K562 (cell line): Measurements from ENCODE around the gene MAPRE2. TPM values are rescaled to one million over a fixed set of nuclear protein-coding genes. Genes with fewer than 3 reads are reported as not detected.

Experiments used
- SMC3 ChIP-seq: conservative IDR thresholded peaks from 2 replicates; pipeline ENCODE4 v1.6.1; 2011; ENCODE audit warnings: low read depth, low read length, improper control_type of control experiment; ENCODE audit not compliant: insufficient read depth
- polyA plus RNA-seq, 8 experiments: library from polyadenylated mRNA; depleted of rRNA in 4 of 8; stranded (reverse) in 5 of 8; unstranded in 3 of 8; fragments of >200 nt; fragmentation: Nextera tagmentation in 2 of 8; fragmentation: Illumina TruSeq in 1 of 8; extraction: Ambion mirVana in 2 of 8; extraction: Trizol in 1 of 8; gene quantifications; 2 replicates each; pipeline versions ENCODE4 v1.2.1 to v1.2.3, GENCODE V29; 2011 to 2014; ENCODE audit warnings: inconsistent platforms in 1 of 8, missing spikeins in 1 of 8
- total RNA-seq, 7 experiments: library from RNA; depleted of rRNA in 6 of 7; stranded (reverse); fragments of >200 nt in 6 of 7; fragmentation: Illumina TruSeq in 2 of 7; extraction: Trizol in 2 of 7; gene quantifications; 2 replicates each; pipeline versions ENCODE4 v1.2.1 to v1.2.3, GENCODE V29; 2011 to 2021; ENCODE audit warnings: low replicate concordance in 1 of 7
- TF ChIP-seq, protein P1 (sequence below): fragments of 250-450 bp; sonication (Bioruptor Pico); IDR thresholded peaks from 2 replicates; pipeline ENCODE4 v1.8.0; 2021; ENCODE audit warnings: borderline replicate concordance, mild to moderate bottlenecking, moderate library complexity; ENCODE audit not compliant: poor library complexity, severe bottlenecking
- TF ChIP-seq, protein P2 (sequence below): fragments of 450-650 bp; formaldehyde crosslinking; IDR thresholded peaks from 2 replicates; pipeline ENCODE4 v1.4.0; 2020; ENCODE audit warnings: mild to moderate bottlenecking, moderate library complexity
- TF ChIP-seq, protein P3 (sequence below), 2 experiments: fragments of 450-650 bp; formaldehyde crosslinking in 1 of 2; IDR thresholded peaks; 2 replicates each; pipeline versions ENCODE4 v1.4.0 to v1.6.1; 2014 to 2020; ENCODE audit warnings: mild to moderate bottlenecking in 2 of 2, borderline replicate concordance in 1 of 2, low read depth in 1 of 2
- TF ChIP-seq, protein P4 (sequence below), 3 experiments: IDR thresholded peaks in 2 of 3; conservative IDR thresholded peaks in 1 of 3; 2 replicates each; pipeline ENCODE4 v1.5.1; 2011 to 2012; ENCODE audit warnings: low read length in 3 of 3, mild to moderate bottlenecking in 3 of 3, control low read depth in 2 of 3, improper control_type of control experiment in 1 of 3, inconsistent platforms in 1 of 3, low read depth in 1 of 3, mixed read lengths in 1 of 3, moderate library complexity in 1 of 3; ENCODE audit not compliant: insufficient read depth in 2 of 3
- TF ChIP-seq, protein P5 (sequence below): fragments of 450-650 bp; IDR thresholded peaks from 2 replicates; pipeline ENCODE4 v1.6.1; 2016; ENCODE audit warnings: low read depth, mild to moderate bottlenecking, moderate library complexity
- TF ChIP-seq, protein P6 (sequence below): fragments of 450-650 bp; IDR thresholded peaks from 2 replicates; pipeline ENCODE4 v1.6.1; 2017; ENCODE audit warnings: antibody characterized with exemption, mild to moderate bottlenecking

MAPRE2 gene
- total and polyA plus RNA-seq, 9 of the 15 experiments (the other 6 are each of a cell fraction or from before 2014, with no cell fraction given), result 32.3 to 70.7 (median 40.7) TPM

DNA sequence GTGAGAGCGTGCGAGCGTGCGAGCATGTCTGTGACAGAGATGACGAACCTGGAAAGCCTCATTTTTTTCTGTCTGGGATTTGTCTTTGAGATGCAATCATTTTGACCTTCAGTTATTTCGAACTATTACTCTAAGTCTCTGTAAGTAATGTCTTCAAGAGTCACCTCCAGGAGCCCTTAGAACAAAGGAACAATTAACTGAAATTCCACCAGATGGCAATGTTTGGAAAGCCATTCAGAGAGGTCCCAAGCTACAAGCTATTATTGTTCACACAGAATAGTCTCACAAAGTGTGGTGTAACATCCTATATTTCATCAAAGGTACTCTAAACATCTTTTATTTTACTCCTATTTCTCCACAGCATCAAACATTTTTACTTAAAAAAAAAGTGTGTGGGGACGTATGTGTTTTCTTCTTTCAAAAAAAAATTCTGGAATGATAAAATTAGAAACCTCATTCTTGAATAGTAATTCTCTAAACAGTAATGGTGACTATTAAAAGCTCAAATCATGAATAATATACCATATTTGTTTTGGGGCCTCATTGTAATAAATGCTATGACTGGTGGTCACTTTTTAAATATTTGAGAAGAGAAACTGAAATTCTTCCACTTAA is 35.1 kb upstream of the MAPRE2 start (continued):
- TF ChIP-seq, protein P1, sequence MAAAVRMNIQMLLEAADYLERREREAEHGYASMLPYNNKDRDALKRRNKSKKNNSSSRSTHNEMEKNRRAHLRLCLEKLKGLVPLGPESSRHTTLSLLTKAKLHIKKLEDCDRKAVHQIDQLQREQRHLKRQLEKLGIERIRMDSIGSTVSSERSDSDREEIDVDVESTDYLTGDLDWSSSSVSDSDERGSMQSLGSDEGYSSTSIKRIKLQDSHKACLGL (CRISPR knock-in tag), result no peak
- TF ChIP-seq SMC3, result peak; percentile 81
- TF ChIP-seq, protein P2, sequence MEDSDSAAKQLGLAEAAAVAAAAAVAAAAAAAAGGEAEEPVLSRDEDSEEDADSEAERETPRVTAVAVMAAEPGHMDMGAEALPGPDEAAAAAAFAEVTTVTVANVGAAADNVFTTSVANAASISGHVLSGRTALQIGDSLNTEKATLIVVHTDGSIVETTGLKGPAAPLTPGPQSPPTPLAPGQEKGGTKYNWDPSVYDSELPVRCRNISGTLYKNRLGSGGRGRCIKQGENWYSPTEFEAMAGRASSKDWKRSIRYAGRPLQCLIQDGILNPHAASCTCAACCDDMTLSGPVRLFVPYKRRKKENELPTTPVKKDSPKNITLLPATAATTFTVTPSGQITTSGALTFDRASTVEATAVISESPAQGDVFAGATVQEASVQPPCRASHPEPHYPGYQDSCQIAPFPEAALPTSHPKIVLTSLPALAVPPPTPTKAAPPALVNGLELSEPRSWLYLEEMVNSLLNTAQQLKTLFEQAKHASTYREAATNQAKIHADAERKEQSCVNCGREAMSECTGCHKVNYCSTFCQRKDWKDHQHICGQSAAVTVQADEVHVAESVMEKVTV, result peak; percentile 83
- TF ChIP-seq, protein P3, sequence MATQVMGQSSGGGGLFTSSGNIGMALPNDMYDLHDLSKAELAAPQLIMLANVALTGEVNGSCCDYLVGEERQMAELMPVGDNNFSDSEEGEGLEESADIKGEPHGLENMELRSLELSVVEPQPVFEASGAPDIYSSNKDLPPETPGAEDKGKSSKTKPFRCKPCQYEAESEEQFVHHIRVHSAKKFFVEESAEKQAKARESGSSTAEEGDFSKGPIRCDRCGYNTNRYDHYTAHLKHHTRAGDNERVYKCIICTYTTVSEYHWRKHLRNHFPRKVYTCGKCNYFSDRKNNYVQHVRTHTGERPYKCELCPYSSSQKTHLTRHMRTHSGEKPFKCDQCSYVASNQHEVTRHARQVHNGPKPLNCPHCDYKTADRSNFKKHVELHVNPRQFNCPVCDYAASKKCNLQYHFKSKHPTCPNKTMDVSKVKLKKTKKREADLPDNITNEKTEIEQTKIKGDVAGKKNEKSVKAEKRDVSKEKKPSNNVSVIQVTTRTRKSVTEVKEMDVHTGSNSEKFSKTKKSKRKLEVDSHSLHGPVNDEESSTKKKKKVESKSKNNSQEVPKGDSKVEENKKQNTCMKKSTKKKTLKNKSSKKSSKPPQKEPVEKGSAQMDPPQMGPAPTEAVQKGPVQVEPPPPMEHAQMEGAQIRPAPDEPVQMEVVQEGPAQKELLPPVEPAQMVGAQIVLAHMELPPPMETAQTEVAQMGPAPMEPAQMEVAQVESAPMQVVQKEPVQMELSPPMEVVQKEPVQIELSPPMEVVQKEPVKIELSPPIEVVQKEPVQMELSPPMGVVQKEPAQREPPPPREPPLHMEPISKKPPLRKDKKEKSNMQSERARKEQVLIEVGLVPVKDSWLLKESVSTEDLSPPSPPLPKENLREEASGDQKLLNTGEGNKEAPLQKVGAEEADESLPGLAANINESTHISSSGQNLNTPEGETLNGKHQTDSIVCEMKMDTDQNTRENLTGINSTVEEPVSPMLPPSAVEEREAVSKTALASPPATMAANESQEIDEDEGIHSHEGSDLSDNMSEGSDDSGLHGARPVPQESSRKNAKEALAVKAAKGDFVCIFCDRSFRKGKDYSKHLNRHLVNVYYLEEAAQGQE (IDR thresholded peaks at IDR 0.05; ENCODE audit: borderline replicate concordance), result peak; percentile 82
- TF ChIP-seq, protein P3 (CRISPR knock-in tag; IDR thresholded peaks at IDR 0.05; ENCODE audit: low read depth), result no peak
- TF ChIP-seq, protein P4, sequence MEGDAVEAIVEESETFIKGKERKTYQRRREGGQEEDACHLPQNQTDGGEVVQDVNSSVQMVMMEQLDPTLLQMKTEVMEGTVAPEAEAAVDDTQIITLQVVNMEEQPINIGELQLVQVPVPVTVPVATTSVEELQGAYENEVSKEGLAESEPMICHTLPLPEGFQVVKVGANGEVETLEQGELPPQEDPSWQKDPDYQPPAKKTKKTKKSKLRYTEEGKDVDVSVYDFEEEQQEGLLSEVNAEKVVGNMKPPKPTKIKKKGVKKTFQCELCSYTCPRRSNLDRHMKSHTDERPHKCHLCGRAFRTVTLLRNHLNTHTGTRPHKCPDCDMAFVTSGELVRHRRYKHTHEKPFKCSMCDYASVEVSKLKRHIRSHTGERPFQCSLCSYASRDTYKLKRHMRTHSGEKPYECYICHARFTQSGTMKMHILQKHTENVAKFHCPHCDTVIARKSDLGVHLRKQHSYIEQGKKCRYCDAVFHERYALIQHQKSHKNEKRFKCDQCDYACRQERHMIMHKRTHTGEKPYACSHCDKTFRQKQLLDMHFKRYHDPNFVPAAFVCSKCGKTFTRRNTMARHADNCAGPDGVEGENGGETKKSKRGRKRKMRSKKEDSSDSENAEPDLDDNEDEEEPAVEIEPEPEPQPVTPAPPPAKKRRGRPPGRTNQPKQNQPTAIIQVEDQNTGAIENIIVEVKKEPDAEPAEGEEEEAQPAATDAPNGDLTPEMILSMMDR (IDR thresholded peaks at IDR 0.05 in 2 of 3, conservative IDR thresholded peaks at IDR 0.05 in 1 of 3; ENCODE audit: insufficient read depth in 2 of 3, low read depth in 1 of 3, low read length in 3 of 3), result peak; percentile 62 to 85 (median 69); a peak in 5 of 6 replicates
- TF ChIP-seq, protein P5, sequence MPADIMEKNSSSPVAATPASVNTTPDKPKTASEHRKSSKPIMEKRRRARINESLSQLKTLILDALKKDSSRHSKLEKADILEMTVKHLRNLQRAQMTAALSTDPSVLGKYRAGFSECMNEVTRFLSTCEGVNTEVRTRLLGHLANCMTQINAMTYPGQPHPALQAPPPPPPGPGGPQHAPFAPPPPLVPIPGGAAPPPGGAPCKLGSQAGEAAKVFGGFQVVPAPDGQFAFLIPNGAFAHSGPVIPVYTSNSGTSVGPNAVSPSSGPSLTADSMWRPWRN, result no peak
- TF ChIP-seq, protein P6, sequence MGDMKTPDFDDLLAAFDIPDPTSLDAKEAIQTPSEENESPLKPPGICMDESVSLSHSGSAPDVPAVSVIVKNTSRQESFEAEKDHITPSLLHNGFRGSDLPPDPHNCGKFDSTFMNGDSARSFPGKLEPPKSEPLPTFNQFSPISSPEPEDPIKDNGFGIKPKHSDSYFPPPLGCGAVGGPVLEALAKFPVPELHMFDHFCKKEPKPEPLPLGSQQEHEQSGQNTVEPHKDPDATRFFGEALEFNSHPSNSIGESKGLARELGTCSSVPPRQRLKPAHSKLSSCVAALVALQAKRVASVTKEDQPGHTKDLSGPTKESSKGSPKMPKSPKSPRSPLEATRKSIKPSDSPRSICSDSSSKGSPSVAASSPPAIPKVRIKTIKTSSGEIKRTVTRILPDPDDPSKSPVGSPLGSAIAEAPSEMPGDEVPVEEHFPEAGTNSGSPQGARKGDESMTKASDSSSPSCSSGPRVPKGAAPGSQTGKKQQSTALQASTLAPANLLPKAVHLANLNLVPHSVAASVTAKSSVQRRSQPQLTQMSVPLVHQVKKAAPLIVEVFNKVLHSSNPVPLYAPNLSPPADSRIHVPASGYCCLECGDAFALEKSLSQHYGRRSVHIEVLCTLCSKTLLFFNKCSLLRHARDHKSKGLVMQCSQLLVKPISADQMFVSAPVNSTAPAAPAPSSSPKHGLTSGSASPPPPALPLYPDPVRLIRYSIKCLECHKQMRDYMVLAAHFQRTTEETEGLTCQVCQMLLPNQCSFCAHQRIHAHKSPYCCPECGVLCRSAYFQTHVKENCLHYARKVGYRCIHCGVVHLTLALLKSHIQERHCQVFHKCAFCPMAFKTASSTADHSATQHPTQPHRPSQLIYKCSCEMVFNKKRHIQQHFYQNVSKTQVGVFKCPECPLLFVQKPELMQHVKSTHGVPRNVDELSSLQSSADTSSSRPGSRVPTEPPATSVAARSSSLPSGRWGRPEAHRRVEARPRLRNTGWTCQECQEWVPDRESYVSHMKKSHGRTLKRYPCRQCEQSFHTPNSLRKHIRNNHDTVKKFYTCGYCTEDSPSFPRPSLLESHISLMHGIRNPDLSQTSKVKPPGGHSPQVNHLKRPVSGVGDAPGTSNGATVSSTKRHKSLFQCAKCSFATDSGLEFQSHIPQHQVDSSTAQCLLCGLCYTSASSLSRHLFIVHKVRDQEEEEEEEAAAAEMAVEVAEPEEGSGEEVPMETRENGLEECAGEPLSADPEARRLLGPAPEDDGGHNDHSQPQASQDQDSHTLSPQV, result no peak
- TF ChIP-seq, all 486 proteins: peak for 6
